HG02870 (cell line): Measurements from ENCODE around the gene NDUFAF8.

Source experiments
- ATAC-seq: cut with Tn5 transposase; IDR thresholded peaks from one replicate; pipeline ENCODE4 v1.9.1; 2021; ENCODE audit warnings: mild to moderate bottlenecking, moderate library complexity; ENCODE audit not compliant: unreplicated experiment

NDUFAF8 gene

GRCh38 chr17:81267390-81268067 lies 28.4 kb downstream of the NDUFAF8 start:
- ATAC-seq = no peak

DNA sequence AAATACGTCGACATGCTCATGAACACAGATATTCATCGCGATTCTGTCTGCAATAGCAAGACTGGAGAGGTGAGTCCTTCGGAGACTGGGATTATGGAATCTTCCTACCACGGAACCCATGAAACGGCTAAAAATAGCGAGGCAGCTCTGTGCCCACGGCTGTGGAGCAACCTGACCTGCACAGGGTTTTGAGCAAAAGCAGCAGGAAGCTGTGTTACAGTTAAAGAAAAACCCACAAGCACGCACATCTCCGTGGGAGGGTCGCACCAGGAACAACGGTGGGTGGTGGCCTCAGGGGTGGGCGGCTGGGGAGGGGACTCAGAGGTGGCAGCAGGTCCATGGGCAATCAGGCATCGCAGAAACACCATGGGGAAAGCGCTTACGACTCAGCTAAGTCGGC lies 31.2 kb downstream of the NDUFAF8 start:
- ATAC-seq = no peak

GRCh38 chr17:81271226-81271625 lies 32.1 kb downstream of the NDUFAF8 start:
- no peak for ATAC-seq

DNA sequence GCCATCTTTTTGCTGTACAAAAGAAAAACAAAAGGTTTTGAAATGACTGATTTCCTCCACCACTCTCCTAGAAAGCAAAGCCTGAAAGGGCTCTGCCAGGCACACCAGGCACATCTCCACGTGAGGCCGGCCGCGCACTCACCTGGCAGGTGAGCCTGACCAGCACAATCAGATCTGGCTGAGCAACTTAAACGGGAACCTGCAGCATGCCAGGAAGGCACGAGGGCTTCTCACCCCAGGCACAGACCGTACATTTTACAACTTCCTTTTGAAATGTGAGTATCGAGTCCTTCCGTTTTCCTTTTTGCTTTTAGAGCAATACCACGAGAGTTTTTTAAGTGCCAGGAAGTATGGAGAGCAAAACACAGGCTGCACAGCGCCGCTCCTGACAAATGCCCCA lies 33.5 kb downstream of the NDUFAF8 start:
- no peak for ATAC-seq

- ATAC-seq = no peak
These were observed 34.8 kb downstream of the NDUFAF8 start for GRCh38 chr17:81273698-81274470.

- ATAC-seq = no peak
These were observed 35.3 kb downstream of the NDUFAF8 start for GRCh38 chr17:81274471-81274855.

GRCh38 chr17:81276781-81277180 lies 37.7 kb downstream of the NDUFAF8 start:
- ATAC-seq = no peak

GRCh38 chr17:81277421-81277820 lies 38.3 kb downstream of the NDUFAF8 start:
- no peak for ATAC-seq

GRCh38 chr17:81277946-81278693 lies 39.0 kb downstream of the NDUFAF8 start:
- no peak for ATAC-seq

DNA sequence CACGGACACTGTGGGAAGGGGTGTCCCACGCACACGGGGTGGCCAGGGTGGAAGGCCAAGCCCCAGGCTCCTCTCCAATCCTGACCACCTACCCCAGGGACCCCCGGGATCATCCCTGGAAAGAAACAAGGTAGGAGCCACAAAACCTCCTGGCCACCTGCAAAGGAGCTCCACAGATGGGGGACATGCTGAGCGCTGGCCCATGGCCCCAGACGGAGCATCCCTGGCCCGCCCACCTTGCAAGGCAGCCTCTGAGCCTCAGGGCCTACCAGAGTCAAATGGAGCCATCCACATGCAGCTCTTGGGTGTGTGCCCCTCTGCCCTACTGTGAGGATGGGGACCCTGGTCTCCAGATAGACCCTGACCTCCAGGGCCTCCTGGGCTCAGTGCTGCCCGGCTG lies 39.7 kb downstream of the NDUFAF8 start:
- ATAC-seq = no peak

GRCh38 chr17:81279278-81280275 lies 40.5 kb downstream of the NDUFAF8 start:
- no peak for ATAC-seq

DNA sequence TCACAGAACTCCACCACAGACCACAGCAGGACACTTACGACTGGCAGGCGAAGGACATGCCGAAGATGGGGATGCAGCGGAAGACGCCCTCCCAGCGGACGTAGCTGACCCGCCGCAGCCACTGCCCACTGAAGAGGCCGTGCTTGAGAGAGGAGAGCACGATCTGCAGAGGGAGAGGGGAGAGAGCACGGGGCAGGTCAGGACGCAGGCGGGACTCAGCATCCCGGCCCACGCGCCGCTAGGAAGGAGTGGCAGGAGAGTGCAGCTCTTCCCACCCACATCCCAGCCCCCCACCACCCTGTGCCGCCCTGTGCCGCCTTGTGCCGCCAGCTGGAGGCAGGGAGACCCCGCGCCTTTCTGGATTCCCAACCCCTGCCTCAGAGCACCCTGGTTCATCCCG lies 41.5 kb downstream of the NDUFAF8 start:
- no peak for ATAC-seq

DNA sequence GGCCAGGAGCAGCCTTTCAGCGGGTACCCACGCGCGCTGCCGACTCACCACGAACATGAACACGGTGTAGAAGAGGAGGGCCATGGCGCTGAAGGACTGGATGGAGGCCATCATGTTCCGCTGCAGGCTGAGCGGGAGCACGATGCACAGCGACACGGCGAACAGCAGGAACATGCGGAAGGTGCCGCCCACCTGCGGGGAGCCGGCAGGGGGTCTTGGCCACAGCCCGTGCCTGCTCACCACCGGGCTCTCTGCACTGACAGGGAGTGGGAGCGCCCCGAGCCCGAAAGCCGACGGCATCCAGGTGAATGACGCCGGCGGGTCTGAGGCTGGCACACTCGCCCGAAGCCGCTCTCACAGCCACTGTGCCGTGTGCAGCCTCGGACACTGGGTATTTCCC lies 43.0 kb downstream of the NDUFAF8 start:
- no peak for ATAC-seq

DNA sequence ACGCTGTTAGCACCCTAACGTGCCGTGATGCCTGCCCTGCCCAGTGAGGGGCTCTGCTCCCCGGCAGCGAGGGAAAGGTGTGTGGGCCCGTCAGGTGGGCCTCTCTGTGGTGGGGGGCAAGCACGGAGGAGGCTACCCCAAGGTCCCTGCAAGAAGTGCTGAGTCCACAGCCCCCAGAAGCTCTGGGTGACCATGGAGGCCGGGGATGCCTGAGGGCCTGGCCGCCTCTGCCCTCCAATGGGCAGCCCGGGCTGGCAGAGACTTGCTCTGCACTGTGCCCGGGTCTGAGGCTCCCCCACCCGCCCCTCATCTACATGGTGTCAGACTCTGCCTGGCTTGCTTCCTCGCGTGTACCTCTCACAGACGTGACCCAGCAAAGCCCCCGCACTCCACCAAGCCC lies 43.8 kb downstream of the NDUFAF8 start:
- ATAC-seq = no peak

GRCh38 chr17:81285179-81285878 lies 46.2 kb downstream of the NDUFAF8 start:
- no peak for ATAC-seq

- ATAC-seq = no peak
These were observed 46.8 kb downstream of the NDUFAF8 start for GRCh38 chr17:81285894-81286293.

GRCh38 chr17:81286491-81287145 lies 47.5 kb downstream of the NDUFAF8 start:
- ATAC-seq = no peak

DNA sequence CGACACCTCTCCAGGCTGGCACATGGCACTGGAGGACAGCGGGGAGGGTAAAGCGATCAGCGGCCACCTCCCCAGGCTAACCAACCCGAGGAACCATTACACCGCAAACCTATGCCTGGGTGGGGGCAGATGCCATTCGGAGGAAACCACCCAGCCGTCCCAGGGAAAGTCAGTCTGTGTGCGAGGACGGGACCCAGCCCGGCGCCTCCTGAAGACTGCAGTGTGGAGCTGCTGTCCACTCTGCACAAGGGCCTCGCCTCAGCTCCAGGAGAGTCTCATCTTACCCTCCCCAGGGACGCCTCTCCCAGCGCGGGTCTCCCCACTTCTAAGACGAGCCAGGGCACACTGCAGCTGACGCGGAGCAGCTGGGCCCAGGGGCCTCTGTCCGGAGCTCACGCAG lies 48.0 kb downstream of the NDUFAF8 start:
- ATAC-seq = no peak

GRCh38 chr17:81287741-81288430 lies 48.8 kb downstream of the NDUFAF8 start:
- no peak for ATAC-seq
